ENCODE measurements around the gene OVOL2. TPM values are rescaled to one million over a fixed set of nuclear protein-coding genes. Genes with fewer than 3 reads are reported as not detected.

Gene OVOL2
- total RNA-seq, 1 donor from 2014 or later, result 1.8 TPM

- no peak for DNase-seq
Measured at GRCh38 chr20:18011951-18012645, 45.6 kb downstream of the OVOL2 start.

GRCh38 chr20:18011482-18011881 is 46.2 kb downstream of the OVOL2 start:
- DNase-seq, result no peak

GRCh38 chr20:18009116-18009515 is 48.6 kb downstream of the OVOL2 start:
- DNase-seq, result no peak

GRCh38 chr20:18007534-18008292 is 50.0 kb downstream of the OVOL2 start:
- DNase-seq, result no peak

GRCh38 chr20:18006684-18007083 is 51.0 kb downstream of the OVOL2 start:
- no peak for DNase-seq

GRCh38 chr20:18005990-18006364 is 51.7 kb downstream of the OVOL2 start:
- DNase-seq, result no peak

GRCh38 chr20:18005170-18005989 is 52.3 kb downstream of the OVOL2 start:
- DNase-seq, result no peak

- DNase-seq, result no peak
Measured at GRCh38 chr20:18004384-18005031, 53.2 kb downstream of the OVOL2 start.

GRCh38 chr20:18003897-18004296 is 53.8 kb downstream of the OVOL2 start:
- no peak for DNase-seq

- no peak for DNase-seq
Measured at GRCh38 chr20:18001131-18001921, 56.4 kb downstream of the OVOL2 start.

GRCh38 chr20:17999566-17999965 is 58.1 kb downstream of the OVOL2 start:
- DNase-seq, result no peak

GRCh38 chr20:17998446-17998845 is 59.3 kb downstream of the OVOL2 start:
- DNase-seq, result no peak

- DNase-seq, result peak; percentile 71
Measured at GRCh38 chr20:17995967-17996819, 61.5 kb downstream of the OVOL2 start.

GRCh38 chr20:17993546-17993945 is 64.2 kb downstream of the OVOL2 start:
- no peak for DNase-seq

- DNase-seq, result no peak
Measured at GRCh38 chr20:17992847-17993513, 64.7 kb downstream of the OVOL2 start.

- no peak for DNase-seq
Measured at GRCh38 chr20:17992224-17992637, 65.5 kb downstream of the OVOL2 start.

- DNase-seq, result no peak
Measured at GRCh38 chr20:17990278-17990972, 67.3 kb downstream of the OVOL2 start.

GRCh38 chr20:17987988-17988387 is 69.7 kb downstream of the OVOL2 start:
- DNase-seq, result no peak

GRCh38 chr20:17985388-17986018 is 72.2 kb downstream of the OVOL2 start:
- no peak for DNase-seq

All from skin of body (tissue), 2 donors.